T1000 (cell line): ENCODE results near the gene ZNF334.

Source experiments
- DNase-seq: peaks from one replicate; lab custom pipeline; 2025; ENCODE audit warnings: mixed read lengths; lab: John Stamatoyannopoulos, UW

Gene ZNF334

GRCh38 chr20:46485431-46485830 lies 27.9 kb downstream of the ZNF334 start:
- DNase-seq, result no peak

- DNase-seq, result no peak
Observed at GRCh38 chr20:46484954-46485353, 28.4 kb downstream of the ZNF334 start.

- DNase-seq, result no peak
Observed at GRCh38 chr20:46483879-46484278, 29.5 kb downstream of the ZNF334 start.

- DNase-seq, result no peak
Observed at GRCh38 chr20:46482864-46483263, 30.5 kb downstream of the ZNF334 start.

GRCh38 chr20:46477640-46478039 lies 35.7 kb downstream of the ZNF334 start:
- DNase-seq, result no peak

- DNase-seq, result no peak
Observed at GRCh38 chr20:46477225-46477624, 36.1 kb downstream of the ZNF334 start.

- DNase-seq, result no peak
Observed at GRCh38 chr20:46468508-46468907, 44.9 kb downstream of the ZNF334 start.

- DNase-seq, result no peak
Observed at GRCh38 chr20:46464451-46464850, 48.9 kb downstream of the ZNF334 start.

- no peak for DNase-seq
Observed at GRCh38 chr20:46463852-46464251, 49.5 kb downstream of the ZNF334 start.

- no peak for DNase-seq
Observed at GRCh38 chr20:46461808-46462207, 51.6 kb downstream of the ZNF334 start.

GRCh38 chr20:46458866-46459750 lies 54.3 kb downstream of the ZNF334 start:
- DNase-seq, result no peak

- no peak for DNase-seq
Observed at GRCh38 chr20:46456255-46457028, 56.9 kb downstream of the ZNF334 start.

- no peak for DNase-seq
Observed at GRCh38 chr20:46455729-46456128, 57.6 kb downstream of the ZNF334 start.
